ENCODE data around the gene KRT33B.
A peak's percentile ranks its signal among the peaks of the same experiment; 100 is the strongest.

KRT33B gene

DNA sequence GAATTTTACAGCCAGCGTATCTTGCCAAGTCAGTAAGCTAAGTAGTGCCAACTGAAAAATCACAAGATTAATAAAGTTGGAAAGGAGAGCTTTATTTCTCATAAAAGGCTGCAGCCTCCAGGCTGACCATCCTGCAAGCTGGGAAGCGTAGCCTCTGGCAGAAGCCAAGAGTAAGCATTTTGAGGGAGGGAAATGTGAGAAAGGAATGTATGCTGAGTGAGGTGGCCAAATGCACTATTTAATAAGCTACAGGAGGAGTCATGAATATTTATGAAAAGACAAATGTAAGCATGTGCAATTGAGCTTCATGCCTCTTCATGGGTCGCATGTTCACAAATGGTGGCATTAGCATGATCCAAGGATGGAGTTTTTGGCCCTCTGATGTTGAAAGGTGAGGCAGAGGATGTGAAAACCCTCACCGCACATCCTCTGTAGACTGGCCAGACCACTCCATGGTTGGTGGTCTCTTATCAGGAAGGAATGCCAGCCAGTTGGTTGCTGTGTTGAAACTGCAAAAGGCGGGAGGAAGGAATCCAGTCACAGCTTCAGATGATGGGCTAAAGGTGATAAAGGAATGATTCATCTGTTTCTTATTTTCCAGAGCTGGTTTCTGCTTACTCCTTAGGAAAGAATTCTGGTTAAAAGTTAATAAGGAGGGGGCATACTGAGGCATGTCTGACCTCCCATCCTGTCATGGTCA is 9.2 kb downstream of the KRT33B start:
- Histone ChIP-seq H3K27me3 (ENCODE audit: insufficient read depth, poor library complexity, severe bottlenecking) (no peaks in the 10 kb centered on the region), H3K4me3 (replicated peaks; ENCODE audit: insufficient read depth, low read length) (no peak overlapping the region), H3K27ac (replicated peaks) (no peak overlapping the region)
- TF ChIP-seq, protein P1, sequence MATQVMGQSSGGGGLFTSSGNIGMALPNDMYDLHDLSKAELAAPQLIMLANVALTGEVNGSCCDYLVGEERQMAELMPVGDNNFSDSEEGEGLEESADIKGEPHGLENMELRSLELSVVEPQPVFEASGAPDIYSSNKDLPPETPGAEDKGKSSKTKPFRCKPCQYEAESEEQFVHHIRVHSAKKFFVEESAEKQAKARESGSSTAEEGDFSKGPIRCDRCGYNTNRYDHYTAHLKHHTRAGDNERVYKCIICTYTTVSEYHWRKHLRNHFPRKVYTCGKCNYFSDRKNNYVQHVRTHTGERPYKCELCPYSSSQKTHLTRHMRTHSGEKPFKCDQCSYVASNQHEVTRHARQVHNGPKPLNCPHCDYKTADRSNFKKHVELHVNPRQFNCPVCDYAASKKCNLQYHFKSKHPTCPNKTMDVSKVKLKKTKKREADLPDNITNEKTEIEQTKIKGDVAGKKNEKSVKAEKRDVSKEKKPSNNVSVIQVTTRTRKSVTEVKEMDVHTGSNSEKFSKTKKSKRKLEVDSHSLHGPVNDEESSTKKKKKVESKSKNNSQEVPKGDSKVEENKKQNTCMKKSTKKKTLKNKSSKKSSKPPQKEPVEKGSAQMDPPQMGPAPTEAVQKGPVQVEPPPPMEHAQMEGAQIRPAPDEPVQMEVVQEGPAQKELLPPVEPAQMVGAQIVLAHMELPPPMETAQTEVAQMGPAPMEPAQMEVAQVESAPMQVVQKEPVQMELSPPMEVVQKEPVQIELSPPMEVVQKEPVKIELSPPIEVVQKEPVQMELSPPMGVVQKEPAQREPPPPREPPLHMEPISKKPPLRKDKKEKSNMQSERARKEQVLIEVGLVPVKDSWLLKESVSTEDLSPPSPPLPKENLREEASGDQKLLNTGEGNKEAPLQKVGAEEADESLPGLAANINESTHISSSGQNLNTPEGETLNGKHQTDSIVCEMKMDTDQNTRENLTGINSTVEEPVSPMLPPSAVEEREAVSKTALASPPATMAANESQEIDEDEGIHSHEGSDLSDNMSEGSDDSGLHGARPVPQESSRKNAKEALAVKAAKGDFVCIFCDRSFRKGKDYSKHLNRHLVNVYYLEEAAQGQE (IDR thresholded peaks at IDR 0.05; ENCODE audit: insufficient replicate concordance, low read depth): no peak
- TF ChIP-seq POLR2AphosphoS5 (IDR thresholded peaks at IDR 0.05; ENCODE audit: low read depth): no peak
- TF ChIP-seq, protein P2, sequence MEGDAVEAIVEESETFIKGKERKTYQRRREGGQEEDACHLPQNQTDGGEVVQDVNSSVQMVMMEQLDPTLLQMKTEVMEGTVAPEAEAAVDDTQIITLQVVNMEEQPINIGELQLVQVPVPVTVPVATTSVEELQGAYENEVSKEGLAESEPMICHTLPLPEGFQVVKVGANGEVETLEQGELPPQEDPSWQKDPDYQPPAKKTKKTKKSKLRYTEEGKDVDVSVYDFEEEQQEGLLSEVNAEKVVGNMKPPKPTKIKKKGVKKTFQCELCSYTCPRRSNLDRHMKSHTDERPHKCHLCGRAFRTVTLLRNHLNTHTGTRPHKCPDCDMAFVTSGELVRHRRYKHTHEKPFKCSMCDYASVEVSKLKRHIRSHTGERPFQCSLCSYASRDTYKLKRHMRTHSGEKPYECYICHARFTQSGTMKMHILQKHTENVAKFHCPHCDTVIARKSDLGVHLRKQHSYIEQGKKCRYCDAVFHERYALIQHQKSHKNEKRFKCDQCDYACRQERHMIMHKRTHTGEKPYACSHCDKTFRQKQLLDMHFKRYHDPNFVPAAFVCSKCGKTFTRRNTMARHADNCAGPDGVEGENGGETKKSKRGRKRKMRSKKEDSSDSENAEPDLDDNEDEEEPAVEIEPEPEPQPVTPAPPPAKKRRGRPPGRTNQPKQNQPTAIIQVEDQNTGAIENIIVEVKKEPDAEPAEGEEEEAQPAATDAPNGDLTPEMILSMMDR (IDR thresholded peaks at IDR 0.05; ENCODE audit: insufficient read depth, low read length): no peak
- TF ChIP-seq GABPA (IDR thresholded peaks at IDR 0.05; ENCODE audit: low read depth): no peak
- TF ChIP-seq SPI1 (IDR thresholded peaks at IDR 0.05; ENCODE audit: borderline replicate concordance, low read depth): no peak
- no peak for DNase-seq (ENCODE audit: low read depth in 1 of 2, low spot score in 1 of 2)

- TF ChIP-seq, protein P1 (IDR thresholded peaks at IDR 0.05; ENCODE audit: insufficient replicate concordance, low read depth): no peak
- TF ChIP-seq SPI1 (IDR thresholded peaks at IDR 0.05; ENCODE audit: borderline replicate concordance, low read depth): peak; percentile 96
- TF ChIP-seq, protein P2 (IDR thresholded peaks at IDR 0.05; ENCODE audit: insufficient read depth, low read length): no peak
- H3K4me3 ChIP-seq (replicated peaks; ENCODE audit: insufficient read depth, low read length): no peak overlapping the region
- DNase-seq (ENCODE audit: low read depth in 1 of 2, low spot score in 1 of 2): peak in 1 of 2 experiments; percentile 18
- H3K27me3 ChIP-seq (ENCODE audit: insufficient read depth, poor library complexity, severe bottlenecking): no peaks in the 10 kb centered on the region
- H3K27ac ChIP-seq (replicated peaks): no peak overlapping the region
These were observed 15.1 kb downstream of the KRT33B start for GRCh38 chr17:41354536-41354935.

GRCh38 chr17:41352597-41353366 is 16.8 kb downstream of the KRT33B start:
- no peak overlapping the region for H3K4me3 ChIP-seq (replicated peaks; ENCODE audit: insufficient read depth, low read length)
- H3K27me3 ChIP-seq (ENCODE audit: insufficient read depth, poor library complexity, severe bottlenecking): no peaks in the 10 kb centered on the region
- TF ChIP-seq, protein P1 (IDR thresholded peaks at IDR 0.05; ENCODE audit: insufficient replicate concordance, low read depth): peak; percentile 90
- no peak for TF ChIP-seq POLR2AphosphoS5 (IDR thresholded peaks at IDR 0.05; ENCODE audit: low read depth)
- TF ChIP-seq, protein P2 (IDR thresholded peaks at IDR 0.05; ENCODE audit: insufficient read depth, low read length): no peak
- no peak overlapping the region for H3K27ac ChIP-seq (replicated peaks)
- DNase-seq (ENCODE audit: low read depth in 1 of 2, low spot score in 1 of 2): no peak
